Liver (tissue), 3 donors: ENCODE data around the gene RNASEH2C.
"Not testable (repeated sequence)": the region's sequence is repeated elsewhere in the genome, so short reads cannot be mapped to it uniquely, and the experiment has no call there.

Experiments used
- GABPA ChIP-seq, 2 donors: IDR thresholded peaks in 1 of 2; conservative IDR thresholded peaks in 1 of 2; 2 replicates each; pipeline ENCODE4 v1.6.1; 2016; ENCODE audit warnings: antibody characterized with exemption in 2 of 2, mild to moderate bottlenecking in 1 of 2, moderate library complexity in 1 of 2
- JUND ChIP-seq, 2 donors: IDR thresholded peaks; 2 replicates each; pipeline ENCODE4 v1.6.1; 2016; ENCODE audit warnings: antibody characterized with exemption in 2 of 2
- RAD21 ChIP-seq, 2 donors: IDR thresholded peaks; 2 replicates each; pipeline ENCODE4 v1.6.1; 2016; ENCODE audit warnings: antibody characterized with exemption in 2 of 2, mild to moderate bottlenecking in 2 of 2
- YY1 ChIP-seq: IDR thresholded peaks from 2 replicates; pipeline ENCODE4 v1.6.1; 2016; ENCODE audit warnings: antibody characterized with exemption, mild to moderate bottlenecking
- TF ChIP-seq, protein P1 (sequence below): IDR thresholded peaks from 2 replicates; pipeline ENCODE4 v1.6.1; 2016; ENCODE audit warnings: antibody characterized with exemption, mild to moderate bottlenecking
- TF ChIP-seq, protein P2 (sequence below): fragments of 150-350 bp; IDR thresholded peaks from 2 replicates; pipeline ENCODE4 v1.5.1; 2017; ENCODE audit warnings: improper control_type of control experiment, low read depth, low read length; ENCODE audit not compliant: missing input control
- donor health status: healthy.
- donor health status: healthy.

- not testable (repeated sequence) for TF ChIP-seq YY1; JUND (IDR thresholded peaks at IDR 0.05); GABPA (IDR thresholded peaks at IDR 0.05 in 1 of 2, conservative IDR thresholded peaks at IDR 0.05 in 1 of 2); RAD21 (IDR thresholded peaks at IDR 0.05)
- TF ChIP-seq, protein P1, sequence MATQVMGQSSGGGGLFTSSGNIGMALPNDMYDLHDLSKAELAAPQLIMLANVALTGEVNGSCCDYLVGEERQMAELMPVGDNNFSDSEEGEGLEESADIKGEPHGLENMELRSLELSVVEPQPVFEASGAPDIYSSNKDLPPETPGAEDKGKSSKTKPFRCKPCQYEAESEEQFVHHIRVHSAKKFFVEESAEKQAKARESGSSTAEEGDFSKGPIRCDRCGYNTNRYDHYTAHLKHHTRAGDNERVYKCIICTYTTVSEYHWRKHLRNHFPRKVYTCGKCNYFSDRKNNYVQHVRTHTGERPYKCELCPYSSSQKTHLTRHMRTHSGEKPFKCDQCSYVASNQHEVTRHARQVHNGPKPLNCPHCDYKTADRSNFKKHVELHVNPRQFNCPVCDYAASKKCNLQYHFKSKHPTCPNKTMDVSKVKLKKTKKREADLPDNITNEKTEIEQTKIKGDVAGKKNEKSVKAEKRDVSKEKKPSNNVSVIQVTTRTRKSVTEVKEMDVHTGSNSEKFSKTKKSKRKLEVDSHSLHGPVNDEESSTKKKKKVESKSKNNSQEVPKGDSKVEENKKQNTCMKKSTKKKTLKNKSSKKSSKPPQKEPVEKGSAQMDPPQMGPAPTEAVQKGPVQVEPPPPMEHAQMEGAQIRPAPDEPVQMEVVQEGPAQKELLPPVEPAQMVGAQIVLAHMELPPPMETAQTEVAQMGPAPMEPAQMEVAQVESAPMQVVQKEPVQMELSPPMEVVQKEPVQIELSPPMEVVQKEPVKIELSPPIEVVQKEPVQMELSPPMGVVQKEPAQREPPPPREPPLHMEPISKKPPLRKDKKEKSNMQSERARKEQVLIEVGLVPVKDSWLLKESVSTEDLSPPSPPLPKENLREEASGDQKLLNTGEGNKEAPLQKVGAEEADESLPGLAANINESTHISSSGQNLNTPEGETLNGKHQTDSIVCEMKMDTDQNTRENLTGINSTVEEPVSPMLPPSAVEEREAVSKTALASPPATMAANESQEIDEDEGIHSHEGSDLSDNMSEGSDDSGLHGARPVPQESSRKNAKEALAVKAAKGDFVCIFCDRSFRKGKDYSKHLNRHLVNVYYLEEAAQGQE = not testable (repeated sequence)
- TF ChIP-seq, protein P2, sequence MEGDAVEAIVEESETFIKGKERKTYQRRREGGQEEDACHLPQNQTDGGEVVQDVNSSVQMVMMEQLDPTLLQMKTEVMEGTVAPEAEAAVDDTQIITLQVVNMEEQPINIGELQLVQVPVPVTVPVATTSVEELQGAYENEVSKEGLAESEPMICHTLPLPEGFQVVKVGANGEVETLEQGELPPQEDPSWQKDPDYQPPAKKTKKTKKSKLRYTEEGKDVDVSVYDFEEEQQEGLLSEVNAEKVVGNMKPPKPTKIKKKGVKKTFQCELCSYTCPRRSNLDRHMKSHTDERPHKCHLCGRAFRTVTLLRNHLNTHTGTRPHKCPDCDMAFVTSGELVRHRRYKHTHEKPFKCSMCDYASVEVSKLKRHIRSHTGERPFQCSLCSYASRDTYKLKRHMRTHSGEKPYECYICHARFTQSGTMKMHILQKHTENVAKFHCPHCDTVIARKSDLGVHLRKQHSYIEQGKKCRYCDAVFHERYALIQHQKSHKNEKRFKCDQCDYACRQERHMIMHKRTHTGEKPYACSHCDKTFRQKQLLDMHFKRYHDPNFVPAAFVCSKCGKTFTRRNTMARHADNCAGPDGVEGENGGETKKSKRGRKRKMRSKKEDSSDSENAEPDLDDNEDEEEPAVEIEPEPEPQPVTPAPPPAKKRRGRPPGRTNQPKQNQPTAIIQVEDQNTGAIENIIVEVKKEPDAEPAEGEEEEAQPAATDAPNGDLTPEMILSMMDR = not testable (repeated sequence)
Measured at GRCh38 chr11:65683480-65683879, 37.1 kb downstream of the RNASEH2C start.
